GM23338 (cell line): ENCODE data around the gene FAAP100.

Source experiments
- CREB1 ChIP-seq: fragments of 250-450 bp; sonication (Bioruptor Pico); IDR thresholded peaks from 2 replicates; pipeline ENCODE4 v1.5.0; 2020; ENCODE audit warnings: low read depth, mild to moderate bottlenecking, moderate library complexity
- EZH2 ChIP-seq: fragments of 200-600 bp; sonication (generic); IDR thresholded peaks from one replicate; pipeline ENCODE4 v1.8.0; 2017; ENCODE audit warnings: antibody characterized with exemption, mild to moderate bottlenecking, low read depth; ENCODE audit not compliant: unreplicated experiment
- EZH2phosphoT487 ChIP-seq: fragments of 200-600 bp; sonication (generic); IDR thresholded peaks from one replicate; pipeline ENCODE4 v1.8.1; 2018; ENCODE audit warnings: antibody characterized with exemption; ENCODE audit not compliant: unreplicated experiment
- JUNB ChIP-seq: IDR thresholded peaks from one replicate; pipeline ENCODE4 v1.6.1; 2016; ENCODE audit warnings: antibody characterized with exemption; ENCODE audit not compliant: unreplicated experiment
- POLR2AphosphoS5 ChIP-seq: IDR thresholded peaks from 2 replicates; pipeline ENCODE4 v1.6.1; 2016; ENCODE audit warnings: antibody characterized with exemption, low read depth
- REST ChIP-seq: IDR thresholded peaks from one replicate; pipeline ENCODE4 v1.6.1; 2018; ENCODE audit warnings: antibody characterized with exemption; ENCODE audit not compliant: unreplicated experiment
- STAT1 ChIP-seq: IDR thresholded peaks from one replicate; pipeline ENCODE4 v1.6.1; 2016; ENCODE audit warnings: antibody characterized with exemption; ENCODE audit not compliant: unreplicated experiment
- ZNF331 ChIP-seq: fragments of 250-450 bp; sonication (Bioruptor Pico); IDR thresholded peaks from 2 replicates; pipeline ENCODE4 v1.5.0; 2020; ENCODE audit warnings: low read depth, mild to moderate bottlenecking, moderate library complexity
- TF ChIP-seq, protein P1 (sequence below), 2 experiments: fragments of 200-600 bp in 1 of 2; sonication (generic) in 1 of 2; conservative IDR thresholded peaks; 2 replicates each; pipeline versions ENCODE4 v1.5.1 to v1.6.1; 2016 to 2017; ENCODE audit warnings: antibody characterized with exemption in 2 of 2, low read depth in 2 of 2, mild to moderate bottlenecking in 2 of 2, moderate library complexity in 1 of 2
- TF ChIP-seq, protein P2 (sequence below): IDR thresholded peaks from 2 replicates; pipeline ENCODE4 v1.6.1; 2016; ENCODE audit warnings: antibody characterized with exemption

DNA sequence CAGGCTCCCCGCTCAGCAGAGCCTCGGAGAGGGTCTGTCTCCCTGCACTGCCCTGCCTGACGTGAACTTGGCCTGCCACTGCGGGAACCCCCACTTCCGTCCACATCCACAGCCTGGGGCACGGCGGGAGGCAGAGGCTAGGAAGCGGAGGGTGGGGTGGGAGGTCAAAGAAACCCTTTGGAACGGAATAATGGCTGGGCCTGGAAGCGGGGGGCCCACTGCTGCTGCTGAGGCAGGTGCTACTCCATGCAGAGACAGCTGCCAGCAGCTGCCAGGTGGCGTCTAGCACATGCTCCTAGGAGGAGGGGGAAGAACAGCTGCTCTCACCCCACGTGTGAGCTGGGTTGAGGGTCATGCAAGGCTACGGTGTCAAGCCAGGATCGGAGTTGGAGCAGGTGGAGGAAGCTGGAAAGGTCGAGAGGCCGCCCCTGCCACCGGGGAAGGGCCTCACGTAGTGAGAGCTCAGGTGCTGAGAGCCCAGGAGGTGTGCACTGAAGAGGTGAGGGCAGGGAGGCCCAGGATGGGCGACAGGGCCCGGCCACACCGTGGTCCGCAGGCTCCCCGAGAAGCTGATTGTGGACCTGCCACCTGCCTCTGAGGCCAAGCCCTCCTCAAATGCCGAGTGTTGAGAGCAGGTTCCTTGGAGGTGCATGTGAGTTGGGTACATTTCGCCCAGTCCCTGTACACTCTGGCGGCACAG is 14.1 kb downstream of the FAAP100 start:
- TF ChIP-seq POLR2AphosphoS5: no peak
- TF ChIP-seq, protein P1, sequence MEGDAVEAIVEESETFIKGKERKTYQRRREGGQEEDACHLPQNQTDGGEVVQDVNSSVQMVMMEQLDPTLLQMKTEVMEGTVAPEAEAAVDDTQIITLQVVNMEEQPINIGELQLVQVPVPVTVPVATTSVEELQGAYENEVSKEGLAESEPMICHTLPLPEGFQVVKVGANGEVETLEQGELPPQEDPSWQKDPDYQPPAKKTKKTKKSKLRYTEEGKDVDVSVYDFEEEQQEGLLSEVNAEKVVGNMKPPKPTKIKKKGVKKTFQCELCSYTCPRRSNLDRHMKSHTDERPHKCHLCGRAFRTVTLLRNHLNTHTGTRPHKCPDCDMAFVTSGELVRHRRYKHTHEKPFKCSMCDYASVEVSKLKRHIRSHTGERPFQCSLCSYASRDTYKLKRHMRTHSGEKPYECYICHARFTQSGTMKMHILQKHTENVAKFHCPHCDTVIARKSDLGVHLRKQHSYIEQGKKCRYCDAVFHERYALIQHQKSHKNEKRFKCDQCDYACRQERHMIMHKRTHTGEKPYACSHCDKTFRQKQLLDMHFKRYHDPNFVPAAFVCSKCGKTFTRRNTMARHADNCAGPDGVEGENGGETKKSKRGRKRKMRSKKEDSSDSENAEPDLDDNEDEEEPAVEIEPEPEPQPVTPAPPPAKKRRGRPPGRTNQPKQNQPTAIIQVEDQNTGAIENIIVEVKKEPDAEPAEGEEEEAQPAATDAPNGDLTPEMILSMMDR (conservative IDR thresholded peaks at IDR 0.05; ENCODE audit: low read depth in 2 of 2): no peak
- TF ChIP-seq EZH2: no peak
- TF ChIP-seq REST: no peak
- no peak for TF ChIP-seq EZH2phosphoT487
- TF ChIP-seq JUNB: no peak
- TF ChIP-seq CREB1 (CRISPR knock-in tag): no peak
- TF ChIP-seq STAT1: no peak
- TF ChIP-seq ZNF331: no peak
- TF ChIP-seq, protein P2, sequence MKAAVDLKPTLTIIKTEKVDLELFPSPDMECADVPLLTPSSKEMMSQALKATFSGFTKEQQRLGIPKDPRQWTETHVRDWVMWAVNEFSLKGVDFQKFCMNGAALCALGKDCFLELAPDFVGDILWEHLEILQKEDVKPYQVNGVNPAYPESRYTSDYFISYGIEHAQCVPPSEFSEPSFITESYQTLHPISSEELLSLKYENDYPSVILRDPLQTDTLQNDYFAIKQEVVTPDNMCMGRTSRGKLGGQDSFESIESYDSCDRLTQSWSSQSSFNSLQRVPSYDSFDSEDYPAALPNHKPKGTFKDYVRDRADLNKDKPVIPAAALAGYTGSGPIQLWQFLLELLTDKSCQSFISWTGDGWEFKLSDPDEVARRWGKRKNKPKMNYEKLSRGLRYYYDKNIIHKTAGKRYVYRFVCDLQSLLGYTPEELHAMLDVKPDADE: no peak
